ENCODE results near the gene SLC17A2. TPM values are rescaled to one million over a fixed set of nuclear protein-coding genes. Genes with fewer than 3 reads are reported as not detected.
"Not testable (repeated sequence)": the region's sequence is repeated elsewhere in the genome, so short reads cannot be mapped to it uniquely, and the experiment has no call there.

The SLC17A2 gene
- total RNA-seq, 2 experiments from 2014 or later = not detected

DNA sequence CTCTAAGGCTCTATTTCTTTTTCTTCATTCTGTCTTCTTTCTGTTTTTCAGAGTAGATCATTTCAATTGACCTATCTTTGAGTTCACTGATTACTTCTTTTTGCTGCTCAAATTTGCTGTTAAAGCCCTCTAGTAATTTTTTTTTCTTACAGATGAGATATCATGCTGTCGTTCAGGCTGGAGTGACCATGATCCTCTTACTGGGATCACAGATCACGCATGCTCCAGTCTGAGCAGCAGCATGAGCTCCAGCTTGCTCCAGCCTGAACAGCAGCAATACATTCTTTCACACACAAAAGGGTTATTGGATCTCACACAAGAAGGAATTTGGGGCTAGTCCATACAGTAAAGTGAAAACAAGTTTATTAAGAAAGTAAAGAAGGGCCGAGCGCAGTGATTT is 19.8 kb upstream of the SLC17A2 start:
- Histone ChIP-seq H3K9me3 (ENCODE audit: control insufficient read depth in 1 of 2, insufficient read depth in 1 of 2, low read length in 2 of 2) (no peaks in the 10 kb centered on the region), H3K27me3 (ENCODE audit: control insufficient read depth in 1 of 2, insufficient read depth in 2 of 2, low read length in 2 of 2) (no peaks in the 10 kb centered on the region), H3K4me1 (ENCODE audit: insufficient read depth, low read length) (peaks cover 8% of the 10 kb centered on the region), H3K27ac (ENCODE audit: low read depth in 1 of 2, low read length in 2 of 2) (no peak overlapping the region), H3K36me3 (ENCODE audit: insufficient read depth, low read length) (no peaks in the 10 kb centered on the region), H3K4me3 (ENCODE audit: low read length) (no peak overlapping the region)
- no peak overlapping the region for H3K4me3 Mint-ChIP-seq
- H3K36me3 Mint-ChIP-seq (ENCODE audit: low read depth) = no peaks in the 10 kb centered on the region
- H3K9me3 Mint-ChIP-seq = peaks cover 5% of the 10 kb centered on the region
- TF ChIP-seq, protein P1, sequence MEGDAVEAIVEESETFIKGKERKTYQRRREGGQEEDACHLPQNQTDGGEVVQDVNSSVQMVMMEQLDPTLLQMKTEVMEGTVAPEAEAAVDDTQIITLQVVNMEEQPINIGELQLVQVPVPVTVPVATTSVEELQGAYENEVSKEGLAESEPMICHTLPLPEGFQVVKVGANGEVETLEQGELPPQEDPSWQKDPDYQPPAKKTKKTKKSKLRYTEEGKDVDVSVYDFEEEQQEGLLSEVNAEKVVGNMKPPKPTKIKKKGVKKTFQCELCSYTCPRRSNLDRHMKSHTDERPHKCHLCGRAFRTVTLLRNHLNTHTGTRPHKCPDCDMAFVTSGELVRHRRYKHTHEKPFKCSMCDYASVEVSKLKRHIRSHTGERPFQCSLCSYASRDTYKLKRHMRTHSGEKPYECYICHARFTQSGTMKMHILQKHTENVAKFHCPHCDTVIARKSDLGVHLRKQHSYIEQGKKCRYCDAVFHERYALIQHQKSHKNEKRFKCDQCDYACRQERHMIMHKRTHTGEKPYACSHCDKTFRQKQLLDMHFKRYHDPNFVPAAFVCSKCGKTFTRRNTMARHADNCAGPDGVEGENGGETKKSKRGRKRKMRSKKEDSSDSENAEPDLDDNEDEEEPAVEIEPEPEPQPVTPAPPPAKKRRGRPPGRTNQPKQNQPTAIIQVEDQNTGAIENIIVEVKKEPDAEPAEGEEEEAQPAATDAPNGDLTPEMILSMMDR (IDR thresholded peaks at IDR 0.05) = no peak
- DNase-seq = no peak
- no peak for ATAC-seq (ENCODE audit: poor library complexity)
- H3K27ac Mint-ChIP-seq = no peak overlapping the region
- H3K27me3 Mint-ChIP-seq = peaks cover 5% of the 10 kb centered on the region
- intact Hi-C loops (cut with DNase I, micrococcal nuclease) = no loop called here
- CTCF ChIA-PET = no interaction called here
- H3K4me1 Mint-ChIP-seq (ENCODE audit: low read depth) = peaks cover 9% of the 10 kb centered on the region
- POLR2A ChIA-PET = no interaction called here

DNA sequence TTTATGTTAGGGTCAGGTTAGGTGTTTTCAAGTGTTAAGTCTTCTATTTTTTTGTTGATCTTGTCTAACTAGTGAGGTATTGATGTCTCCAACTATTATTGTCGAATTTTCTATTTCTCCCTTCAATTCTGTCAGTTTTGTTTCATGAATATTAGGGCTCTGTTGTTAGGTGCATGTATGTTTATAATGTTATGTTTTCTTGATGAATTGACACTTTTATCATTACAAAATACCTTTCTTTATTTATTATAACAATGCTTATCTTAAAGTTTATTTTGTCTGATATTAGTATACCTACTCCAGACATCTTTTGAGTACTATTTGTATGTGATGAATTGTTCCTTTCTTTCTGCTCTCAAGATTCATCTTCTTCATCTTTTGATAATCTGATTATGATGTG is 19.2 kb upstream of the SLC17A2 start:
- TF ChIP-seq, protein P1 (IDR thresholded peaks at IDR 0.05) = no peak
- Histone ChIP-seq H3K4me1 (ENCODE audit: insufficient read depth, low read length) (peaks cover 8% of the 10 kb centered on the region), H3K27ac (ENCODE audit: low read depth in 1 of 2, low read length in 2 of 2) (no peak overlapping the region), H3K4me3 (ENCODE audit: low read length) (no peak overlapping the region), H3K36me3 (ENCODE audit: insufficient read depth, low read length) (no peaks in the 10 kb centered on the region), H3K27me3 (ENCODE audit: control insufficient read depth in 1 of 2, insufficient read depth in 2 of 2, low read length in 2 of 2) (no peaks in the 10 kb centered on the region), H3K9me3 (ENCODE audit: control insufficient read depth in 1 of 2, insufficient read depth in 1 of 2, low read length in 2 of 2) (no peaks in the 10 kb centered on the region)
- Mint-ChIP-seq H3K27me3 (peaks cover 5% of the 10 kb centered on the region), H3K4me3 (no peak overlapping the region), H3K36me3 (ENCODE audit: low read depth) (no peaks in the 10 kb centered on the region), H3K27ac (no peak overlapping the region), H3K9me3 (peaks cover 5% of the 10 kb centered on the region), H3K4me1 (ENCODE audit: low read depth) (peaks cover 9% of the 10 kb centered on the region)
- intact Hi-C loops (cut with DNase I, micrococcal nuclease) = loop anchor here in 1 of 2 experiments (5.0 kb wide), 1 partner anchor 392 kb away; no protein-coding TSS in a partner anchor
- ATAC-seq (ENCODE audit: poor library complexity) = no peak
- POLR2A ChIA-PET = no interaction called here
- no peak for DNase-seq
- CTCF ChIA-PET = interaction anchor here (0.6 kb wide), 1 partner anchor 52 kb away, joined by 4 read pairs; no protein-coding TSS in a partner anchor

DNA sequence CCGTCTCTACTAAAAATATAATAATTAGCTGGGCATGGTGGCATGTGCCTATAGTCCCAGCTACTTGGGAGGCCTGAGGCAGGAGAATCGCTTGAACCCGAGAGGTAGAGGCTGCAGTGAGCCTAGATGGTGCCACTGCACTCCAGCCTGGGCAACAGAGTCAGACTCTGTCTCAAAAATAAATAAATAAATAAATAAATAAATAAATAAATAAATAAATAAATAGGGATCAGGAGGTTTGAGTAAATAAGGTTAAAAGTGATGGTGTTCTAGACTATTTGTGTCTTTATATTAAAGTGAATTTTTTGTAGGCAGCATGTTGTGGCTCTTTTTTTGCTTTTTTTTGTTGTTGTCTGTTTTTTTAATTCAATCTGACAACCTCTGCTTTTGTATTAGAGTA is 17.0 kb upstream of the SLC17A2 start:
- H3K4me1 Mint-ChIP-seq (ENCODE audit: low read depth); H3K27ac ChIP-seq (ENCODE audit: low read depth in 1 of 2, low read length in 2 of 2); H3K27me3 Mint-ChIP-seq; DNase-seq; H3K27me3 ChIP-seq (ENCODE audit: control insufficient read depth in 1 of 2, insufficient read depth in 2 of 2, low read length in 2 of 2); CTCF ChIA-PET; H3K4me3 Mint-ChIP-seq; H3K9me3 Mint-ChIP-seq; H3K36me3 ChIP-seq (ENCODE audit: insufficient read depth, low read length); ATAC-seq (ENCODE audit: poor library complexity); H3K9me3 ChIP-seq (ENCODE audit: control insufficient read depth in 1 of 2, insufficient read depth in 1 of 2, low read length in 2 of 2); H3K4me3 ChIP-seq (ENCODE audit: low read length); H3K27ac Mint-ChIP-seq; H3K36me3 Mint-ChIP-seq (ENCODE audit: low read depth); H3K4me1 ChIP-seq (ENCODE audit: insufficient read depth, low read length): not testable (repeated sequence)
- POLR2A ChIA-PET = interaction anchor here (0.6 to 1.0 kb wide), 2 partner anchors 14 to 1531 kb away, joined by 3 to 4 read pairs; no protein-coding TSS in a partner anchor
- intact Hi-C loops (cut with DNase I, micrococcal nuclease) = loop anchor here in 1 of 2 experiments (5.0 kb wide), 1 partner anchor 390 kb away; no protein-coding TSS in a partner anchor

DNA sequence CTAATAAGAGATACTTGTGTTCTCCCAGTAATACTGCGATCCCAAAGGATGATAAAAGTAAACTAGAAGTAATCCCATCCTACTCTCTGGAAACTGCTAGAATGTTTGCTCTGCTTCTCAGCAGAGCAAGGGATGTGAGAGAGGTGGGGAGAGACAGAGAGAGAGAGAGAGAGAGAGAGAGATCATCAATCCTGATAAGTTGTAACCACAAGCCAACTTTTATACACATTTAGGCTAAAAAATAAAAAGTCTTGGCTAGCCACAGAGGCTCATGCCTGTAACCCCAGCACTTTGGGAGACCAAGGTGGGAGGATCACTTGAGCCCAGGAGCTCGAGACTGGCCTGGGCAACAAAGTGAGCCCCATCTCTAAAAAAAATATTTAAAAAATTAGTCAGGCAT is 16.1 kb upstream of the SLC17A2 start:
- peaks cover 8% of the 10 kb centered on the region for H3K4me1 ChIP-seq (ENCODE audit: insufficient read depth, low read length)
- Mint-ChIP-seq H3K4me3 (no peak overlapping the region), H3K27ac (no peak overlapping the region), H3K36me3 (ENCODE audit: low read depth) (no peaks in the 10 kb centered on the region), H3K4me1 (ENCODE audit: low read depth) (peaks cover 9% of the 10 kb centered on the region), H3K27me3 (peaks cover 10% of the 10 kb centered on the region), H3K9me3 (peaks cover 5% of the 10 kb centered on the region)
- ATAC-seq (ENCODE audit: poor library complexity) = no peak
- H3K4me3 ChIP-seq (ENCODE audit: low read length) = no peak overlapping the region
- TF ChIP-seq, protein P1 (IDR thresholded peaks at IDR 0.05) = no peak
- intact Hi-C loops (cut with DNase I, micrococcal nuclease) = loop anchor here in 1 of 2 experiments (5.0 kb wide), 1 partner anchor 389 kb away; no protein-coding TSS in a partner anchor
- H3K36me3 ChIP-seq (ENCODE audit: insufficient read depth, low read length) = no peaks in the 10 kb centered on the region
- POLR2A ChIA-PET = interaction anchor here (1.0 kb wide), 1 partner anchor 15 kb away, joined by 3 read pairs; no protein-coding TSS in a partner anchor
- H3K27me3 ChIP-seq (ENCODE audit: control insufficient read depth in 1 of 2, insufficient read depth in 2 of 2, low read length in 2 of 2) = no peaks in the 10 kb centered on the region
- CTCF ChIA-PET = interaction anchor here (0.7 kb wide), 1 partner anchor 1118 kb away, joined by 4 read pairs; no protein-coding TSS in a partner anchor
- no peak overlapping the region for H3K27ac ChIP-seq (ENCODE audit: low read depth in 1 of 2, low read length in 2 of 2)
- DNase-seq = peak in 2 of 14 experiments; percentile 20 to 45
- no peaks in the 10 kb centered on the region for H3K9me3 ChIP-seq (ENCODE audit: control insufficient read depth in 1 of 2, insufficient read depth in 1 of 2, low read length in 2 of 2)

DNA sequence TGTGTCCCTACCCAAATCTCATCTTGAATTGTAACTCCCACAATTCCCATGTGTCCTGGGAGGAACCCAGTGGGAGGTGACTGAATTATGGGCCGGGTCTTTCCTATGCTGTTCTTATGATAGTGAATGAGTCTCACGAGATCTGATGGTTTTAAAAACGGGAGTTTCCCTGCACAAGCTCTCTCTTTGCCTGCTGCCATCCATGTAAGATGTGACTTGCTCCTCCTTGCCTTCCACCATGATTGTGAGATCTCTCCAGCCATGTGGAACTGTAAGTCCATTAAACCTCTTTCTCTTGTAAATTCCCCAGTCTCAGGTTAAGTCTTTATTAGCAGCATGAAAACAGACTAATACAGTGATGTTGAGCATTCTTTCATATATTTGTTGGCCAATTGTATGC is 15.2 kb upstream of the SLC17A2 start:
- ATAC-seq (ENCODE audit: poor library complexity); H3K27me3 ChIP-seq (ENCODE audit: control insufficient read depth in 1 of 2, insufficient read depth in 2 of 2, low read length in 2 of 2); H3K4me1 Mint-ChIP-seq (ENCODE audit: low read depth); H3K36me3 ChIP-seq (ENCODE audit: insufficient read depth, low read length); H3K4me3 ChIP-seq (ENCODE audit: low read length); H3K4me1 ChIP-seq (ENCODE audit: insufficient read depth, low read length); DNase-seq; POLR2A ChIA-PET; H3K27ac Mint-ChIP-seq; H3K27me3 Mint-ChIP-seq; H3K36me3 Mint-ChIP-seq (ENCODE audit: low read depth); H3K4me3 Mint-ChIP-seq; H3K9me3 Mint-ChIP-seq; H3K9me3 ChIP-seq (ENCODE audit: control insufficient read depth in 1 of 2, insufficient read depth in 1 of 2, low read length in 2 of 2); H3K27ac ChIP-seq (ENCODE audit: low read depth in 1 of 2, low read length in 2 of 2): not testable (repeated sequence)
- CTCF ChIA-PET = interaction anchor here (1.5 kb wide), 1 partner anchor 226 kb away, joined by 3 read pairs; no protein-coding TSS in a partner anchor
- intact Hi-C loops (cut with DNase I, micrococcal nuclease) = loop anchor here in 1 of 2 experiments (5.0 kb wide), 1 partner anchor 388 kb away; no protein-coding TSS in a partner anchor
